NOMO-1 (cell line): ENCODE measurements around the gene ODC1.

Experiments used
- DNase-seq, 2 experiments: peaks; one replicate each; lab custom pipeline; 2025; ENCODE audit not compliant: unreplicated experiment in 2 of 2; lab: John Stamatoyannopoulos, UW

The ODC1 gene

GRCh38 chr2:10402653-10403215 is 45.4 kb downstream of the ODC1 start:
- no peak for DNase-seq

- DNase-seq = no peak
Measured at GRCh38 chr2:10402062-10402585, 46.0 kb downstream of the ODC1 start.

GRCh38 chr2:10400978-10401951 is 46.9 kb downstream of the ODC1 start:
- DNase-seq = no peak

GRCh38 chr2:10400568-10400977 is 47.6 kb downstream of the ODC1 start:
- DNase-seq = peak; percentile 78 to 82

GRCh38 chr2:10400002-10400401 is 48.1 kb downstream of the ODC1 start:
- DNase-seq = no peak

GRCh38 chr2:10399358-10399757 is 48.8 kb downstream of the ODC1 start:
- DNase-seq = no peak

GRCh38 chr2:10398496-10398895 is 49.6 kb downstream of the ODC1 start:
- peak; percentile 15 to 47 for DNase-seq

GRCh38 chr2:10397878-10398277 is 50.2 kb downstream of the ODC1 start:
- DNase-seq = no peak

- DNase-seq = no peak
Measured at GRCh38 chr2:10397297-10397875, 50.7 kb downstream of the ODC1 start.

- no peak for DNase-seq
Measured at GRCh38 chr2:10396464-10396863, 51.7 kb downstream of the ODC1 start.

GRCh38 chr2:10395893-10396292 is 52.2 kb downstream of the ODC1 start:
- DNase-seq = no peak

GRCh38 chr2:10393640-10393982 is 54.5 kb downstream of the ODC1 start:
- DNase-seq = no peak

GRCh38 chr2:10392951-10393639 is 55.0 kb downstream of the ODC1 start:
- DNase-seq = no peak

GRCh38 chr2:10392548-10392947 is 55.6 kb downstream of the ODC1 start:
- no peak for DNase-seq

- no peak for DNase-seq
Measured at GRCh38 chr2:10392100-10392499, 56.0 kb downstream of the ODC1 start.

GRCh38 chr2:10390369-10390801 is 57.7 kb downstream of the ODC1 start:
- peak; percentile 17 to 43 for DNase-seq
